ENCODE measurements around the gene OR4F6.

Gene OR4F6

GRCh38 chr15:101801048-101801447 lies 2.3 kb upstream of the OR4F6 start:
- TF ChIP-seq CTCF (IDR thresholded peaks at IDR 0.05; ENCODE audit: extremely low read depth, insufficient read depth, missing control alignments), result no peak
- DNase-seq (ENCODE audit: low spot score), result no peak
- in situ Hi-C loops (cut with MboI; ENCODE audit: low pct_unique_long_range_greater_than_20kb, low sequenced_read_pairs, unreplicated experiment), result no loop called here

GRCh38 chr15:101803676-101804075 lies 367 bp downstream of the OR4F6 start:
- DNase-seq (ENCODE audit: low spot score), result no peak
- in situ Hi-C loops (cut with MboI; ENCODE audit: low pct_unique_long_range_greater_than_20kb, low sequenced_read_pairs, unreplicated experiment), result no loop called here
- TF ChIP-seq CTCF (IDR thresholded peaks at IDR 0.05; ENCODE audit: extremely low read depth, insufficient read depth, missing control alignments), result no peak

DNA sequence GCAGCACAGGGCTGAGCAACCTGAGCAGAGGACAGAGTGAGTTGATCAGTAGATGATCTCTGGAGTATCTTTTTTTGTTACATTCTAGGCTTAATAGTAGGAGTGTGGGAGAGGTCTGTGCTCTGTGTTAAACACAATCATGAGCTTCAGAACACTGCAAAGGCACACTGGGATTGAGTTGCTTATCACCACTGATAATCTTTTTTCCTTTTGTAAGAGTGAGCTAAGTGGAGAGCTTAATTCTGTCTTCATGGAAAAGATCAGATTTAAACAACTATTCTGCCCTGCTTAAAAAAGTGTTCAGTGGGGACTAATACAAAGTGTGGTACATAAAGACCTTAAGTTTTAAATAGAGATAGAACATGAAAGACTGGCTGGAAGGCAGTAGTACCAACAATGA lies 1.1 kb downstream of the OR4F6 start:
- no peak for TF ChIP-seq CTCF (IDR thresholded peaks at IDR 0.05; ENCODE audit: extremely low read depth, insufficient read depth, missing control alignments)
- in situ Hi-C loops (cut with MboI; ENCODE audit: low pct_unique_long_range_greater_than_20kb, low sequenced_read_pairs, unreplicated experiment), result no loop called here
- DNase-seq (ENCODE audit: low spot score), result no peak

DNA sequence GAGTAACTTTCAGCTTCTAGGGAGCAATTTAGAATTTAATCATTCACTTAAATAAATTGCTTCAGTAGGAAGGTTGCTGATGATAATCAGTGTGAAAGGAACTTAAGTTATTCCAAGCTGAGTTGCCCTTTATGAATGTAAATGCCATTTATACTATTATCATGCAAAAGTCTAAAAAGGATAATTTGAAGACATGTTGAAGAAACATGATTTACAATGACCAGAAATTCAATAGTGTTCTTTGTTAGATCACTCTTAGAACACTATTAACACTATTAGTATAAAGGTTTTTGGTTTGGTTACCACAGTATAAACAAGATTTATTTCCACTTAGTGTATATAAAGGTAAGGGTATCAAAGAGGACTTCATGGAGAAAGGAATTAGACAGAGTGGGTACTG lies 1.6 kb downstream of the OR4F6 start:
- in situ Hi-C loops (cut with MboI; ENCODE audit: low pct_unique_long_range_greater_than_20kb, low sequenced_read_pairs, unreplicated experiment), result no loop called here
- no peak for DNase-seq (ENCODE audit: low spot score)
- no peak for TF ChIP-seq CTCF (IDR thresholded peaks at IDR 0.05; ENCODE audit: extremely low read depth, insufficient read depth, missing control alignments)

- no peak for DNase-seq (ENCODE audit: low spot score)
- in situ Hi-C loops (cut with MboI; ENCODE audit: low pct_unique_long_range_greater_than_20kb, low sequenced_read_pairs, unreplicated experiment), result no loop called here
- no peak for TF ChIP-seq CTCF (IDR thresholded peaks at IDR 0.05; ENCODE audit: extremely low read depth, insufficient read depth, missing control alignments)
Measured at GRCh38 chr15:101805605-101806345, 2.5 kb downstream of the OR4F6 start.

DNA sequence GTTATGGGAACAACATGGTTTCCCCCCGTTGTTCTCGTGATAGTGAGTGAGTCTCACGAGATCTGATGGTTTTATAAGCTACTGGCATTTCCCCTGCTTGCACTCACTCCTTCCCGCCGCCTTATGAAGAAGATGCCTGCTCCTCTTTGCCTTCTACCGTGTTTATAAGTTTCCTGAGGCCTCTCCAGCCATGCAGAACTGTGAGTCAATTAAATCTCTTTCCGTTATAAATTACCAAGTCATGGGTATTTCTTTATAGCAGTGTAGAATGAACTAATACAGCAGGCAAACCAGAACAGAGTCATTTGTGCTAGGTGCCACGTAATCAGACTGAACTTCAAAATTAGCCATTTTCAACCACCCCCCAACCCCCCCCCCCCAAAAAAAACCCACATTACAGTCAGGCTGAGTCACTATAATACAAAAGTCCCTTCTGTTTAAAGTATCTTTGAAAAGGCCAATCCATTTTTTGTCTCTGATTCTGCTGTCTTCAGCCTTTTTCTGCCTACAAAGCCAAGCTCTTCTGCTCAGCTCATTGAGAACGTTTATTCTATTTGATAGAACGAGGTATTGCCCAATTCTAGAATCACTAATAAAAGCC lies 4.1 kb downstream of the OR4F6 start:
- in situ Hi-C loops (cut with MboI; ENCODE audit: low pct_unique_long_range_greater_than_20kb, low sequenced_read_pairs, unreplicated experiment), result no loop called here
- DNase-seq (ENCODE audit: low spot score), result no peak
- TF ChIP-seq CTCF (IDR thresholded peaks at IDR 0.05; ENCODE audit: extremely low read depth, insufficient read depth, missing control alignments), result no peak

Measured in GM13977 (cell line).